Lower lobe of right lung (tissue), 2 donors: ENCODE data around the gene FBXO34. TPM values are rescaled to one million over a fixed set of nuclear protein-coding genes. Genes with fewer than 3 reads are reported as not detected.

Experiments used
- ATAC-seq, 2 donors: fragments of 200-7000 bp; cut with Tn5 transposase; one replicate each; pipeline ENCODE4 v1.9.1; 2020 to 2022; ENCODE audit warnings: mild to moderate bottlenecking in 2 of 2, moderate library complexity in 2 of 2
- DNase-seq: peaks from one replicate; pipeline ENCODE4 v3.0.0-alpha.2; 2020
- H3K27ac ChIP-seq: fragments of 200-600 bp; one replicate; pipeline ENCODE4 v1.8.0; 2022
- H3K27me3 ChIP-seq: fragments of 200-600 bp; one replicate; pipeline ENCODE4 v1.8.0; 2022; ENCODE audit warnings: low read depth
- H3K36me3 ChIP-seq: fragments of 200-600 bp; one replicate; pipeline ENCODE4 v1.8.0; 2022; ENCODE audit warnings: mild to moderate bottlenecking
- H3K4me1 ChIP-seq: fragments of 200-600 bp; one replicate; pipeline ENCODE4 v1.8.0; 2022
- H3K4me3 ChIP-seq: fragments of 200-600 bp; one replicate; pipeline ENCODE4 v1.8.0; 2022; ENCODE audit warnings: mild to moderate bottlenecking
- H3K9me3 ChIP-seq: fragments of 200-600 bp; one replicate; pipeline ENCODE4 v1.8.0; 2022
- CTCF ChIP-seq: fragments of 200-600 bp; IDR thresholded peaks from one replicate; pipeline ENCODE4 v1.8.0; 2022; ENCODE audit warnings: antibody characterized with exemption, mild to moderate bottlenecking
- intact Hi-C: fragments of 100-400 bp; cut with DNase I; formaldehyde crosslinking; loops from one replicate; pipeline ENCODE4 v1.11.0; 2022
- total RNA-seq: library from RNA; stranded (reverse); fragmentation: NEBNext Ultra II Directional; extraction: Animal tissue kit (Norgen Biotek cat#: 25700); gene quantifications from one replicate; pipeline ENCODE4 v1.2.1, GENCODE V29; 2021
- donor health status: DM: no; HTN: yes; CAD: no; lungs with severe emphysema.

The FBXO34 gene
- total RNA-seq, 1 donor from 2014 or later, result 34.7 TPM

- no peak for TF ChIP-seq CTCF
- ATAC-seq (no peak), DNase-seq (no peak)
- H3K27ac ChIP-seq, result no peak overlapping the region
- H3K36me3 ChIP-seq, result no peaks in the 10 kb centered on the region
- intact Hi-C loops, result no loop called here
- H3K27me3 ChIP-seq, result peaks cover 13% of the 10 kb centered on the region
- no peaks in the 10 kb centered on the region for H3K9me3 ChIP-seq
- H3K4me3 ChIP-seq, result no peak overlapping the region
- no peaks in the 10 kb centered on the region for H3K4me1 ChIP-seq
Measured at GRCh38 chr14:55238019-55238680, 33.1 kb upstream of the FBXO34 start.

GRCh38 chr14:55239320-55239719 is 31.9 kb upstream of the FBXO34 start:
- ATAC-seq (no peak), DNase-seq (no peak)
- H3K36me3 ChIP-seq, result no peaks in the 10 kb centered on the region
- H3K27me3 ChIP-seq, result peaks cover 13% of the 10 kb centered on the region
- no peak overlapping the region for H3K4me3 ChIP-seq
- no peak overlapping the region for H3K27ac ChIP-seq
- H3K9me3 ChIP-seq, result no peaks in the 10 kb centered on the region
- intact Hi-C loops, result no loop called here
- no peaks in the 10 kb centered on the region for H3K4me1 ChIP-seq
- no peak for TF ChIP-seq CTCF

GRCh38 chr14:55240526-55241178 is 30.6 kb upstream of the FBXO34 start:
- ATAC-seq (no peak), DNase-seq (no peak)
- H3K9me3 ChIP-seq, result no peaks in the 10 kb centered on the region
- no peaks in the 10 kb centered on the region for H3K4me1 ChIP-seq
- peaks cover 13% of the 10 kb centered on the region for H3K27me3 ChIP-seq
- intact Hi-C loops, result no loop called here
- no peak overlapping the region for H3K27ac ChIP-seq
- H3K36me3 ChIP-seq, result no peaks in the 10 kb centered on the region
- no peak overlapping the region for H3K4me3 ChIP-seq
- TF ChIP-seq CTCF, result no peak

GRCh38 chr14:55241673-55242072 is 29.5 kb upstream of the FBXO34 start:
- intact Hi-C loops, result no loop called here
- TF ChIP-seq CTCF, result no peak
- no peaks in the 10 kb centered on the region for H3K4me1 ChIP-seq
- H3K36me3 ChIP-seq, result no peaks in the 10 kb centered on the region
- no peak for ATAC-seq
- no peak overlapping the region for H3K27ac ChIP-seq
- H3K27me3 ChIP-seq, result peaks cover 13% of the 10 kb centered on the region
- no peak for DNase-seq
- H3K4me3 ChIP-seq, result no peak overlapping the region
- no peaks in the 10 kb centered on the region for H3K9me3 ChIP-seq

- Histone ChIP-seq H3K4me3 (no peak overlapping the region), H3K27me3 (peaks cover 13% of the 10 kb centered on the region), H3K9me3 (no peaks in the 10 kb centered on the region), H3K27ac (no peak overlapping the region), H3K4me1 (no peaks in the 10 kb centered on the region), H3K36me3 (no peaks in the 10 kb centered on the region)
- no peak for TF ChIP-seq CTCF
- intact Hi-C loops, result no loop called here
- ATAC-seq (no peak), DNase-seq (no peak)
Measured at GRCh38 chr14:55243386-55243785, 27.8 kb upstream of the FBXO34 start.
